OCI-LY3 (cell line): ENCODE data around the gene RXRA.

Experiments used
- CTCF ChIP-seq: fragments of 200-600, 300-600 bp; sonication (generic); IDR thresholded peaks from 2 replicates; pipeline ENCODE4 v1.5.1; 2014; ENCODE audit warnings: antibody characterized with exemption, low read length, low read depth
- EZH2phosphoT487 ChIP-seq: fragments of 200-600 bp; shearing (Covaris generic); IDR thresholded peaks from 2 replicates; pipeline ENCODE4 v1.6.1; 2018; ENCODE audit warnings: antibody characterized with exemption, mixed run types, low read depth

GRCh38 chr9:134375430-134376385 lies 49.5 kb downstream of the RXRA start:
- no peak for TF ChIP-seq EZH2phosphoT487
- no peak for TF ChIP-seq CTCF
